OCI-LY7 (cell line): ENCODE measurements around the gene CLEC16A. TPM values are rescaled to one million over a fixed set of nuclear protein-coding genes. Genes with fewer than 3 reads are reported as not detected.

Source experiments
- BruUV-seq: library from RNA; stranded (reverse); fragments of 400-500 nt; replicated peaks from 2 replicates; lab custom pipeline; 2021; lab: Mats Ljungman, UMichigan
- CTCF ChIA-PET: fragments of 300-600 bp; sonication (Branson Sonifier 250); formaldehyde crosslinking; loops from one replicate; lab custom pipeline; 2022; ENCODE audit warnings: antibody characterized with exemption; ENCODE audit not compliant: unreplicated experiment; lab: Charles Lee
- POLR2A ChIA-PET: fragments of 300-600 bp; sonication (Branson Sonifier 250); formaldehyde crosslinking; loops from one replicate; lab custom pipeline; 2022; ENCODE audit warnings: antibody characterized with exemption; lab: Charles Lee
- DNase-seq: peaks from one replicate; pipeline ENCODE4 v3.0.0-alpha.2; 2015; ENCODE audit warnings: low spot score
- H2AFZ ChIP-seq: fragments of 200-600 bp; sonication (generic), shearing (Covaris generic); 2 replicates; pipeline ENCODE4 v1.6.1; 2014; ENCODE audit warnings: mild to moderate bottlenecking, antibody characterized with exemption, low read length, moderate library complexity
- H3K27ac ChIP-seq: fragments of 200-600 bp; sonication (generic); 2 replicates; pipeline ENCODE4 v1.5.1; 2014; ENCODE audit warnings: mixed run types, low read depth, mild to moderate bottlenecking, moderate library complexity, low read length, inconsistent platforms; ENCODE audit not compliant: poor library complexity, severe bottlenecking
- H3K36me3 ChIP-seq: fragments of 200-600 bp; sonication (generic); 2 replicates; pipeline ENCODE4 v1.6.1; 2014; ENCODE audit warnings: mild to moderate bottlenecking, antibody characterized with exemption, low read length, moderate library complexity, mixed read lengths; ENCODE audit not compliant: insufficient read depth
- H3K4me1 ChIP-seq: fragments of 200-600 bp; sonication (generic); 2 replicates; pipeline ENCODE4 v1.5.1; 2014; ENCODE audit warnings: mild to moderate bottlenecking, low read length; ENCODE audit not compliant: insufficient read depth, poor library complexity, severe bottlenecking
- H3K4me2 ChIP-seq: fragments of 200-600 bp; sonication (generic); 2 replicates; pipeline ENCODE4 v1.6.1; 2014; ENCODE audit warnings: mild to moderate bottlenecking, low read length
- H3K4me3 ChIP-seq: fragments of 200-600 bp; sonication (generic); 2 replicates; pipeline ENCODE4 v1.5.1; 2014; ENCODE audit warnings: mild to moderate bottlenecking, low read depth, low read length; ENCODE audit not compliant: poor library complexity, severe bottlenecking
- H3K79me2 ChIP-seq: fragments of 200-600 bp; sonication (generic); 2 replicates; pipeline ENCODE4 v1.6.1; 2016; ENCODE audit warnings: low read depth, mild to moderate bottlenecking, low read length, moderate library complexity, mixed read lengths; ENCODE audit not compliant: insufficient read depth
- H3K9me2 ChIP-seq: fragments of 200-600 bp; sonication (generic); 2 replicates; pipeline ENCODE4 v1.6.1; 2016; ENCODE audit warnings: mild to moderate bottlenecking, low read length, mixed read lengths; ENCODE audit not compliant: insufficient read depth
- H3K9me3 ChIP-seq: fragments of 200-600 bp; sonication (generic); 2 replicates; pipeline ENCODE4 v1.6.1; 2014; ENCODE audit warnings: mild to moderate bottlenecking, mixed run types, low read length, mixed read lengths
- H4K20me1 ChIP-seq: fragments of 200-600 bp; sonication (generic); 2 replicates; pipeline ENCODE4 v1.6.1; 2014; ENCODE audit warnings: mild to moderate bottlenecking, antibody characterized with exemption, low read length, moderate library complexity, mixed read lengths; ENCODE audit not compliant: insufficient read depth
- CTCF ChIP-seq: fragments of 200-600 bp; sonication (generic); conservative IDR thresholded peaks from 2 replicates; pipeline ENCODE4 v1.5.1; 2014; ENCODE audit warnings: mild to moderate bottlenecking, antibody characterized with exemption, low read length, moderate library complexity, mixed read lengths
- EZH2phosphoT487 ChIP-seq: fragments of 200-600 bp; sonication (generic); IDR thresholded peaks from 2 replicates; pipeline ENCODE4 v1.6.1; 2018; ENCODE audit warnings: low read depth, borderline replicate concordance, mild to moderate bottlenecking, mixed run types, antibody characterized with exemption, low read length, moderate library complexity, mixed read lengths
- intact Hi-C: fragments of 100-400 bp; cut with micrococcal nuclease; formaldehyde crosslinking; loops from one replicate; pipeline ENCODE4 v1.10.0; 2022; ENCODE audit not compliant: unreplicated experiment
- total RNA-seq, 2 experiments: library from RNA; depleted of rRNA in 1 of 2; stranded (reverse); fragments of >200 nt in 1 of 2; shearing (Covaris generic) in 1 of 2; gene quantifications; 2 replicates each; pipeline ENCODE4 v1.2.3, GENCODE V29; 2014 to 2022

CLEC16A gene
- total RNA-seq, 2 experiments from 2014 or later = 26.2 to 50.9 TPM

GRCh38 chr16:11005611-11005975, 61.2 kb downstream of the CLEC16A start:
- H3K4me1 ChIP-seq = no peaks in the 10 kb centered on the region
- TF ChIP-seq EZH2phosphoT487 (no peak), CTCF (no peak)
- POLR2A ChIA-PET = no interaction called here
- CTCF ChIA-PET = no interaction called here
- H3K9me3 ChIP-seq = no peaks in the 10 kb centered on the region
- H3K4me2 ChIP-seq = no peak overlapping the region
- H4K20me1 ChIP-seq = no peaks in the 10 kb centered on the region
- BruUV-seq = no TSS peak
- no peaks in the 10 kb centered on the region for H3K79me2 ChIP-seq
- no peak overlapping the region for H3K4me3 ChIP-seq
- H3K9me2 ChIP-seq = no peaks in the 10 kb centered on the region
- no peak for DNase-seq
- H2AFZ ChIP-seq = no peak overlapping the region
- intact Hi-C loops = no loop called here
- H3K36me3 ChIP-seq = peaks cover 58% of the 10 kb centered on the region
- no peak overlapping the region for H3K27ac ChIP-seq

- CTCF ChIA-PET = no interaction called here
- TF ChIP-seq EZH2phosphoT487 = no peak
- TF ChIP-seq CTCF = no peak
Observed at GRCh38 chr16:11006656-11007055, 62.3 kb downstream of the CLEC16A start.

GRCh38 chr16:11007714-11008280, 63.4 kb downstream of the CLEC16A start:
- ChIA-PET POLR2A (no interaction called here), CTCF (no interaction called here)
- no peak overlapping the region for H3K27ac ChIP-seq
- no peaks in the 10 kb centered on the region for H3K4me1 ChIP-seq
- intact Hi-C loops = no loop called here
- TF ChIP-seq CTCF (no peak), EZH2phosphoT487 (no peak)
- H3K4me3 ChIP-seq = no peak overlapping the region
- no peaks in the 10 kb centered on the region for H4K20me1 ChIP-seq
- no peaks in the 10 kb centered on the region for H3K9me3 ChIP-seq
- no peak overlapping the region for H3K4me2 ChIP-seq
- H3K79me2 ChIP-seq = no peaks in the 10 kb centered on the region
- no TSS peak for BruUV-seq
- H2AFZ ChIP-seq = no peak overlapping the region
- peaks cover 57% of the 10 kb centered on the region for H3K36me3 ChIP-seq
- DNase-seq = no peak
- H3K9me2 ChIP-seq = no peaks in the 10 kb centered on the region

More at GRCh38 chr16:11006656-11007055, 62.3 kb downstream of the CLEC16A start:
- Histone ChIP-seq H2AFZ (no peak overlapping the region), H3K4me1 (no peaks in the 10 kb centered on the region), H3K36me3 (peaks cover 64% of the 10 kb centered on the region), H3K4me2 (no peak overlapping the region), H3K9me3 (no peaks in the 10 kb centered on the region), H3K9me2 (no peaks in the 10 kb centered on the region), H4K20me1 (no peaks in the 10 kb centered on the region), H3K4me3 (no peak overlapping the region), H3K79me2 (no peaks in the 10 kb centered on the region), H3K27ac (no peak overlapping the region)
- intact Hi-C loops = no loop called here
- BruUV-seq = no TSS peak
- POLR2A ChIA-PET = no interaction called here
- no peak for DNase-seq
